HG03103 (cell line): ENCODE data around the gene MAPK8IP3.
"Not testable (repeated sequence)": the region's sequence is repeated elsewhere in the genome, so short reads cannot be mapped to it uniquely, and the experiment has no call there.

Experiments
- ATAC-seq: cut with Tn5 transposase; IDR thresholded peaks from one replicate; pipeline ENCODE4 v1.9.1; 2021; ENCODE audit warnings: low read depth; ENCODE audit not compliant: unreplicated experiment

MAPK8IP3 gene

DNA sequence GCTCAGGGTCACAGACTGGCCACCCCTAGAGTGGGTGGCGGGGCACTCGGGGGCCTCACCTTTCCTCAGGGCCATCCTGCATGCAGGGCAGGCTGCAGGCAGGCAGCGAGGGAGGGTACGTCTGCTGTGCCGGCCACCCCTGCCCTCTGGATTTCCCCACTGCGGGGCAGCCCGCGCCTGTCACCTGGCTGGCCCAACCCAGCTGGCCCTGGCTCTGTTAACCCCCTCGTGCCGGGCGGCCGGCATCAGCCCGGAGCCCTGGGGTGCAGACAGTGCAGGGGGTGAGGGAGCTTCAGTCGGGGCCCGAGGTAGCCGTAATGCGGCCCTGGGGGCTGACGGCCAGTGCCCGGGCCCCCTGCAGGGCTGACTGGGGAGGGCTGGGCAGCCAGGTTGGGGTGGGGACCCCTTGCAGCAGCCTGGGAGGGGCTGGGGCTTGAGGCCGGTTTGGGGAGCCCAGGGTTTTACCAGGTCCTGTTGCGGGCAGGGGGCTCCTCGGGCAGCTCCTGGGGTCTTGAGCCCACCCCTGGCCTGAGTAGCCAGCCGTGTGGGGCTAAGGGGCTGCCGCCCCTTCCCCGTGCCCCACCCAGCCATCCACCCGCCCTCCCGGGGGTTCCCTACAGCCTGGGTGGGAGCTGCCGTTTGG, 87.7 kb downstream of the MAPK8IP3 start, which contains the start of gene IGFALS:
Gene IGFALS, minus strand, starts transcription at position 128 of the 643 bp plus-strand sequence. Its CDS starts 53 bp downstream, at position 75.
- no peak for ATAC-seq

DNA sequence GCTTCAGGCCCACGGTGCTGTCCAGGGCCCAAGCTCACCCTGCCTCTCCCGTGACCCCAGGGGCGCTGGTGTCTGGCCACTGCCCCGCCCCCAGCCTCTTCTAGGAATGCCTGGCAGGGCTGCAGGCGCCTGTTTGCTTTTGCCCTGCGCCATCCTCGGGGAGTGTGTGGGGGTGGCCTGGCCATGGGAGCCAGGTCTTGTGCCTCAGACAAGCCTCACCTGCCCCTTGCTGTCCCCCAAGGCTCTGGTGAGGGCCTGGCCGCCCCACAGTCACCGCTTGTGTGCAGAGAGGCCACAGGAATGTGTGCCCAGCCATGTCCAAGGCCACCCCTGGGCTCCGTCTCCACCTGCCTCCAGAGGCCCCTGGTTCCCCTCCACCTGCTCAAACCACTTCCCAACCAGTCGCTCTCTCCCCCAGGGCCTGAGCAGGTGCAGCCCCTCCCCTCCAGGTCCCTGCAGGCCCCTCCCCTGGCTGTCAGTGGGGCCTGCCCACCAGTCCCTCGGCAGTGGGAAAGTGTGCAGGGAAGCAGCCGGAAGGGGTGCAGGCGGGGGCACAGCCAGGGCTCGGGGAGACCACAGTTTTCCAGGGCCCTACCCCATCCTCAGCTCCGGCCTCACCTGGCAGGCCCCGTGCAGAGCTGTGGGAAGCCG, 88.4 kb downstream of the MAPK8IP3 start:
- ATAC-seq: no peak

DNA sequence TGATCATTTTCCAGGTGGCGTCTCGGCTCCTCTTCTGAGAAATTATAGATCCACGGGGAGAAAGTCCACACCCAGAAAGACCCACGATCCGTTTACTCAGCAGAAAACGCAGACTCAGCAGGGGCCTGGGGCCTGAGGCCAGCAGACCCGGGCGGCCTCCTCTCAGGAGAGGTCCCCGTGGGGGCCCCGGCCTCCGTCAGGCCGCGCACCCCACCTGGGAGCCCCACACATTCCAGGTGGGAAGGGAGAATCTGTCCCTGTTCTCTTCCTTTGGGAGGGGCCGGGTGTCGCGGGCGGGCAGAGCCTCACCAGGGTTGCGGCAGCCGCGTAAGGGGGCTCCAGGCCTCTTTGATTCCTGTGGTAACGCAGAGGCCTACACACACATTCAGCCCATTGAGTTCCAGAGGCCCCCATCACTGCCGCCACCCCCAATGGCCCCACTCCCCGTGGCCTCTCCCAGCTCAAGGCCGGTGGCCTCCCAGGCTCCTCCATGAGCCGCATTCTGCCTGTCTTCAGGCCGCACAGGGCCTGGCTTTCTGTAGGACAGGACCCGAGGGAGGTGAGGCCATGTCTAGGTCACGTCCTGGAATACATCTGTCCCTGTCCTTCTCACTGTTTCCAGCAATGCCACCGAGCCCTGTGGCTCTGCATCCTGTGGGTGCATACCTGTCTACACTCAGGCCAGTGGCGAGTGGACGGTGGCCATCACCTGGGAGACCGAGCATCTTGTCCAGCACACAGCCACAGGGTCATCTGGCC, 89.1 kb downstream of the MAPK8IP3 start:
- no peak for ATAC-seq

DNA sequence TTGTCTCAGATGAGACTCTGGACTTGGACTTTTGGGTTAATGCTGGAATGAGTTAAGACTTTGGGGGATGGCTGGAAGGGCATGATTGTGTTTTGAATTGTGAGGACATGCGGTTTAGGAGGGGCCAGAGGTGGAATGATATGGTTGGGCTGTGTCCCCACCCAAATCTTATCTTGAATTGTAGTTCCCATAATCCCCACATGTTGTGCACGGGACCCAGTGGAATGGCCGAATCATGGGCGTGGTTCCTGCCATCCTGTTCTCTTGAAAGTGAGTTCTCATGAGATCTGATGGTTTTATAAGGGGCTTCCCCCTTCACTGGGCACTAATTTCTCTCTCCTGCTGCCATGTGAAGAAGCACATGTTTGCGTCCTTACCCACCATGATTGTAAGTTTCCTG, 93.3 kb downstream of the MAPK8IP3 start:
- ATAC-seq: not testable (repeated sequence)

DNA sequence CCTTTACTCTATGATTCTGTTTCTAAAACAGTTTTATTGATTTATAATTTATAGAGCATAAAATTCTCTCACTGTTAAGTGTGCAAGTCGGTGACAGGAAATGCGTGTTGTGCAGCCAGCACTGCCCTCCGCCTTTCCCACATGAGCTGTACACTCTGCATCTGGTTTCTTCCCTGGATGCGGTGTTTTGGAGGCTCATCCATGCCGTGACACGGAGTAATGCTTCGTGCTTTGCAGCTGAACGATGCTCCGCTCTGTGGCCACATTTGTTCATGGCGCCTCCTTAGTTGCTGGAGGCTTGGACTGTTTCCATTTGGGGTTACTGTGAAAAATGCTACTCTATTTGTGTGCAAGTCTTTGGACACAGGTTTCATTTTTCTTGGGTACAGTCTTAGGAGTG, 94.7 kb downstream of the MAPK8IP3 start:
- ATAC-seq: no peak

DNA sequence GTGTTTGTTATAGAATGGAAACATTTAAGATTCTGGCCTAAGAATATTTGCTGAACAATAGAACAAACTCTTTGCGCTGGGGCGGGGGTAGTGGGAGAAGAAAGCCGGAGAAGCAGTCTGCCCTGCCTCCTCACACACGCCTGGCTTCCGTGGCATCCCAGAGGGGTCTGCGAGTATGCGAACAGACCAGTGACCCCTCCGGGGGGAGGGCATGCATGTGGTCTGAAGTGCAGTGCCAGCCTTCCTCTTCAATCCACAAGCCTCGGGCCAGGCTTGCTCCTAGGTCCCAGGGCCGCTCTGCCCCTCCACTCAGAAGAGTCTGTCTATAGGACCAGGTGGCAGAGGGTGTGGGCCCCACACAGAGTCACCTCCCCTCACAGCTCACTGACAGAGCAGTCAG, 101.6 kb downstream of the MAPK8IP3 start:
- no peak for ATAC-seq

DNA sequence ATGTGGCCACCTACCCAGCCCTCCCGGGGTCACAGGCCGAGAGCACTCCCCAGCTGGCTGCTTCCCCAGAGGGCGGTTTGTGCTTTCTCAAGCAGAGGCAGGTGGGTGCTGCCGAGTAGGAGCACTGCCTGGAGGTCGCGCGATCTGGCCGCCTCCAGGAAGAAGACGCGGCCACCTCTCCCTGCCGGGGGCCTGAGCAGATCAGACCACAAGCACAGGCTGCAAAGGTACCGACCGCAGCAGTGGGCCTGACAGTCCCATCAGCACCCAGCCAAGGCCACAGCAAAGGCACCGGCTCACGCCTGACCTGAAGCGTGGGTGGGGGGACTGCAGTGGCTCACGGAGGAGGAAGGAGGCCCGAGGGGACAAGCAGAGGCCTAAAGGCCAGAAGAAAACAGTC, 102.7 kb downstream of the MAPK8IP3 start:
- no peak for ATAC-seq

DNA sequence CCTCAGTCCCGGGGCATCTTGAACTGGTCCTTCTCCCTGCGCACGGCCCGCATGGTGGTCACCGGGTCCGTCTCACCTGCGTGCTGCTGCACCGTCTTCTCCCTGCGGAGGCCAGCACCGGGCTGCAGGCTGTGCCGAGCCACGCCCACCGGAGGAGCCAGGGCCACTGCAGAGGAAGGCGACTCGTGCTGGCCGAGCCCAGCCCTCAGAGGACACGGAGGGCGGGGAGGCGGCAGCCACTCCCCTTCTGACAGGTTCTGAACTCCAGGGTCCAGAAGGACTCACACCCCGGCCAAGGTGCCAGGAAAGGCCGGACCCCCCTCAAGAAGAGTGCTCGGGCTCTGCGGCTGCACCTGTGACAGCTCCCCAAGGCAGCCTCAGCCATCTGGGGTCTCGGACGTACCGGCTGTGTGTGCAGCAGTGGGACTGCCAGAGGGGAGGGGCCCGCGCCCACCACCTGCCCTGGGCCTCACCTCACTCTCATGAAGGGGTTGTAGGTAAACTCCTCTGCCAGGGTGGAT, 103.3 kb downstream of the MAPK8IP3 start:
- ATAC-seq: no peak

DNA sequence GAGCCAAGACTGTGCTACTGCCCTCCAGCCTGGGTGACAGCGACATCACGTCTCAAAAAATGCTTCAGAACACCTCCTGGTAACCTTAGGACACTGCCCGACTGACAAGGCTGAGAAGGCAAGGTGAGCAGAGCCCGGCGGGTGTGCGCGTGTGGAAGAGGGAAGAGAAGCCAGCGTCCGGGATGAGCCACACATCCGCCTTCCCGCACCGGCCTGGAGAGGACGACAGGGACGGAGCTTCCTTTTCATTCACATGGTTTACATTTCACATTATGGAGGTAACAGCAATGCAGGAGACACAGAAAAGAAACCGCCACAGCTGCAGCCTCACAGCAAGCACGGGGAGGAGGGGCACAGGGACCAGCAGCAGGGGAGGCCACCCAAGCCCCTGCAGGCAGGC, 104.1 kb downstream of the MAPK8IP3 start:
- ATAC-seq: no peak

DNA sequence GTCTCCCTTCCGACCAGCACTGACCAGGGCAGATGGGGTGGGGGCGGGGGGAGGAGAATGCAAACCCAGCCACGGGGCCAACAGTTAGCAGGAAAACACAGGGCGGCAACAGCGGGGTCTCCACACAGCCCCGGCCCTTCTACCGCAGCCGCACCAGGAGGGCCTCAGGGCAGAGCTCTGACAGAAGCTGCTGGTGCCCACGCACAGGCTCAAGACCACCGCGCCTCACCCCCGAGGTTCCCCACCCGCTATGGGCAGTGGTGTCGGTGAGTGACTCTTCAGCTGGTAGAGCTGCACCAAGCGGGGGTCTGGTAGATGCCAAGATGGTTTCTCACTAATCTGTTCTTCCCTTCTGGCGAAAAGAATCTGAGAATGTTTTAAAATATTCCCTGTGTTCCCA, 104.5 kb downstream of the MAPK8IP3 start:
- no peak for ATAC-seq

DNA sequence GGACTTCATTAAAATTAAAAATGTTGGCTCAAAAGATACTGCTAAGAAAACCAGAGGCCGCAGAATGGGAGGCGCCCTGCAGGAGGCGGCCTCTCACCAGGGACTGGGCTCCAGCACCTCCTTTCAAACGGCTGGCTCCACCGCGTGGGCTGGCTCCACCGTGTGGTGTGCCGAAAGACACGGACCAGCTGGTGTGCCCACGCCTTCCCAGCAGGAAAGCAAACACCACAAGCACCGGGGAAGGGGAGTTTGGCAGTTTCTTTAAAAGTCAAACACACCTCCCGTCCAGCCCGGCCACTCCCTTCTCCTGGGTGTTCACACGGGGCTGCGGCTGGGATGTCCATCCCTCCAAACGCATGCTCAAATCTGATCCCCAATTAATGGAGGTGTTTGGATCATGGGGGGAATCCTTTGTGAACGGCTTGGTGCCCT, 106.8 kb downstream of the MAPK8IP3 start:
- ATAC-seq: no peak

DNA sequence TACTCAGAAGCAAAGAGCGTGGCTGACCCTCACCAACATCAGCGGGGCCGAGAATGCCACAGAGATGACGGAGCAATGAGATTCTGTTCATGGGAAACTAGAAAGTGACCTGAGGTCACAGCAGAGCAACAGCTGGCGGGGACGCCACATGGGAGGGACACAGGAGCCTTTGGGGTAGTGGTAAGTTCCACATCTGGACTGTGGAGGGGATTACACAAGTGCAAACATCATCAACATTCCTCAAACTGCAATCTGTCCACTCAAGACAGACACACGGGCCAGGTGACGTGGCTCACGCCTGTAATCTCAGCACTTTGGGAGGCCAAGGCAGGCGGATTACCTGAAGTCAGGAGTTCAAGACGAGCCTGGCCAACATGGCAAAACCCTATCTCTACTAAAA, 109.5 kb downstream of the MAPK8IP3 start:
- no peak for ATAC-seq

DNA sequence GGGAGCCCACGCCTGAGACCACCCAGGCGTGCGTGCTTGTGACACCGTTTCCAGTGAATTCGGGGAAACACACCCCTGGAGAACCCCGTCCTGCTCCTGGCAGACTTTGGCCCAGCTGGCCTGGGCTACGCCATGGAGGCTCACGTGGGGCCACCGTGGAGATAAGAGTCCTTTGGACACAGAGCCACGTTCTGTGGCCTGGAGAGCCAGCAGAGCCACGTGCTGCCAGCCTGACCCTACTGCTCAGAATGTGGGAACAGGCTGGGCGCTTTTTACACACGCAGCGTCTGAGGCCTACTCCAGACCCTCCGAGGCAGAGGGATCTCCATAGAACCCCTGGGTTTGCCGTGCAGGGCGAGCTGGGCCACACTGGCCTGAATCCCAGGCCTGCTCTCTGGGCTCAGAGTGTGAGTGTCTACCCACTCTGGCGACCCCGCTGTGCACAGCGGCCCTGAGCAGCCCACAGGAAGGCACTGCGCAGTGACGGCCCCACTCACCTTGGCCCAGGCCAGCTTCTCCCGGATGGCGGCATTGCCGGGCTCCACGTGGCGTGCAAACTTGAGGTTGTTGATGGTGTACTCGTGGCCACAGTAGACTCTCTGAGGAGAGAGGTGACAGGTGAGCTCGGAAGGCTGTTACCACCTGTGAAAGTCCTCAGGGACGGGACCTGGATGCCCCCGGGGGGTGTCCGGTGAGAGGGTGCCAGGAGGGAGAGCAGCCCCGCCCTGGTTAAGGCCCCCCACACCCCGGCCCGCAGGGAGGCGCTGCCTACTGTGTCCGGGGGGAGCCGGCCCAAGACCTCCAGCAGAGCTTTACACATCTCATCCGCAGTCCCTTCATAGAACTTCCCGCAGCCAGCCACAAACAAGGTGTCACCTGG, 110.6 kb downstream of the MAPK8IP3 start:
- ATAC-seq: no peak

DNA sequence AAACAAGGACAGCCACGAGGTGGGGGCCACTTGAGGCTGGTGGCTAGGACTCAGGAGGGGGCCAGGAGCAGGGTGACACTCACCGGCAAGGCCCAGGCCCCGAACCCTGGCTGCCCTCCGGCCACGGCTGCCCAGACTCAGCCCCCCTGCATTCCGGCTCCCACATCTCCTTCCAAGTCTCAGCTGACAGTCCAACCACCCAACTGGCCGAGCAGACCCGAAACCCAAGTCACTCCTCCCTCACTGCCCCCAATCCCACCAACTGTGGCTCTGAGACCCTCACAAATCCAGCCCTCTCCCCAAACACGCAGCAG, 111.2 kb downstream of the MAPK8IP3 start:
- no peak for ATAC-seq

DNA sequence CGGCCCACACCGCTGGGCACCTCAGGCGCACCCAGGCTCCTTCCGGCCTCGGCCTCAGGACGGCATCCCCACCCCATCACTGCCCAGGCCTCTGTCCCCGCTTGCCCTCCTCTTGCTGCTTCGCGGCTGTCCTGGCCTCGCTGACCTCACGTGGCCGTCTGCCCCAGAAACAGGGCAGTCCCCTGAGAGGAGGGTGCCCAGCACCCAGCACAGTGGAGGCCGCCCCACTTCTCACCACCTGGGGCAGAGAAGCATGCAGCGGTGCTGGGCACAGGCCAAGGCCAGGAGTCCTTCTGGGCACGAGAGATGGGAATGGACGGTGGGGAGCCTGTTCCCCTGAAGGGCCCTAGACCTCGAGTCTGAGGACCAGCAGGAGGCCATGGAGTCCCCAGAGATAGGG, 111.7 kb downstream of the MAPK8IP3 start:
- ATAC-seq: no peak

DNA sequence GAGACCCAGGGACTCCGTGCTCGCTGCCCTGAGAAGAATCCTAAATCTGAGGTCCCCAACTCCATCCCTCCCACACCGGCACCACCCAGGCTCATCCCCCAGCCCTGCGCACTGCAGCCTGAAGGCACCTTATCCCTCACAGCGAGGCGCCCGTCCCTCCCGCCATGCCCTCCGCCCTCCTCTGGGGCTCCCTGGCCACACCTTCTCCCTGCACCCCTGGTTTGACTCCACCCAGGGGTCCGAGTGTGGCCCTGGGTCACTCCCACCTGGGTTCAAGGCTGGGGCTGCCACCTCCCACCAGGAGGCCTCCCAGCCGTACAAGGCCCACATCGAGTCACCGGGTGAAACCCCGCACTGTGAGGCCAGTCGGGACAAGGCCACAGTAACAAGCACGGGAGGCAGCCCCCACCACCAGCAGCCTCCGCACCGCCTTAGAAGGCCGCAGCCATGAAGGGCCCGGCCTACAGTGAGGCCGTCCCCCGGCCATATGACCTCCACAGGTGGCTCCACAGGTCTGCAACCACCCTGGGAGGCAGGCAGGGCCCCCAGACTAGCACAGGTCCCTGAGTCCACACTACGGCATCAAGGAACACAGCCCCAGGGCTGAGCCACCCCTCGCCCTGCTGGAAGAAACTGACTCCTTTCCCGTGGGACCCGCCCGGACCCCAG, 112.3 kb downstream of the MAPK8IP3 start:
- ATAC-seq: no peak

DNA sequence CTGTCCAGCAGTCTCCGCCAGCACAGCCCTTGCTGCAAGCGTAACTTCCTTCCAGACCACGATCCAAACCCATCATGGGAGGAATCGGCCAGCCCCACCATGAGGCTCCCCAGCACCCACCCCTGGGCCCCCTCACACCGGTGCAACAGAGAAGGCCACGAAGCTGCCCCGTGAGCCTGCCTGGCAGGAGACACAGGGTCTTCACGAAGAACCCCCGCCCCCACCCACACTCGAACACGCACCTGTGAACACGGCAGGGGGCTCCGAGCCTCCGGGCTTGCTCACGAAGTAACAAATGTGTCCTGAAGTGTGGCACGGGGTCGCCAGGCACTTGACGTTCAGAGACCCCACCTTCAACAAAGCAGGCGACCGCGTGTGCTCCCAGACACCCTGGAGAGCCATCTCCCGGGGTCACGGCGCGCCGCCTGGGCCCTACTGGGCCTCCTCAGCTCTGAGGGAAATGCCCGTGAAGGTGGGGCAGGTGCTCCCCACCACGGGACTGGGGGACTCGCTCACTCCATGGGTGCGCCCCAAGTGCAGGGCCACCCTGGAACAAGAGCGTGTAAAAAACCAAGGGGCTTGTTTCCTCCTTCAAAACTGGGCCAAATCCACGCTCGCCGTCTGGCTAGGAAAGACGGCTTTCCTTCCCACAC, 113.0 kb downstream of the MAPK8IP3 start:
- ATAC-seq: no peak

DNA sequence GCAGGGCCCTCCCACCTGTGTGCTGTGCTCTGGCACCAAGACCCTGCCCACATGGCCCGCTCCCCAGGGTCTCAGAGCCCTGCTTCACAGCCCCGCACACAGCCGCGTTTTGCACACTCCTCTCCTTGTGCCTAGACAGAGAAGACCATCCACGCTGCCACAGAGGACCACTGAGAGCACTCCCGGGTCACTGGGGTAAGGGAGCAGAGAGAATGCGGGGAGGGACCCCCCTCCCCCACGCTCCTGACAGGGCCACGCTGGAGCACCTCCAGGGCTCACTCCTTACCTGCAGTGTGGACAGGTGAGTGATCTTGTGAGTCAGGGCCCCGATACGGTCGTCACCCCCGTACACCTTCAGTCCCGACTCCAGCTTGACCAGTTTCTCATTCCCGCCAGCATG, 113.6 kb downstream of the MAPK8IP3 start:
- ATAC-seq: no peak
